Measurements from ENCODE around the gene GPRC5B. TPM values are rescaled to one million over a fixed set of nuclear protein-coding genes. Genes with fewer than 3 reads are reported as not detected.

Gene GPRC5B
- total RNA-seq, 2 experiments from 2014 or later, result 0.22 to 0.55 TPM

- H3K36me3 Mint-ChIP-seq (ENCODE audit: low read depth), result no peaks in the 10 kb centered on the region
- DNase-seq, result no peak
- CTCF ChIA-PET, result no interaction called here
- no peak overlapping the region for H3K4me3 Mint-ChIP-seq
- intact Hi-C loops (cut with micrococcal nuclease), result no loop called here
- H3K9me3 Mint-ChIP-seq, result no peaks in the 10 kb centered on the region
- H3K27me3 Mint-ChIP-seq (ENCODE audit: low read depth), result no peaks in the 10 kb centered on the region
- no peaks in the 10 kb centered on the region for H3K4me1 Mint-ChIP-seq (ENCODE audit: low read depth)
- no peak overlapping the region for H3K27ac Mint-ChIP-seq
Observed at GRCh38 chr16:19851476-19851875, 33.2 kb downstream of the GPRC5B start.

- Mint-ChIP-seq H3K4me1 (ENCODE audit: low read depth) (no peaks in the 10 kb centered on the region), H3K4me3 (no peak overlapping the region), H3K27ac (no peak overlapping the region), H3K27me3 (ENCODE audit: low read depth) (no peaks in the 10 kb centered on the region), H3K9me3 (no peaks in the 10 kb centered on the region), H3K36me3 (ENCODE audit: low read depth) (no peaks in the 10 kb centered on the region)
- CTCF ChIA-PET, result no interaction called here
- DNase-seq, result no peak
- intact Hi-C loops (cut with micrococcal nuclease), result no loop called here
Observed at GRCh38 chr16:19850131-19850817, 34.4 kb downstream of the GPRC5B start.

- no peak overlapping the region for H3K4me3 Mint-ChIP-seq
- no peak overlapping the region for H3K27ac Mint-ChIP-seq
- intact Hi-C loops (cut with micrococcal nuclease), result no loop called here
- CTCF ChIA-PET, result no interaction called here
- H3K27me3 Mint-ChIP-seq (ENCODE audit: low read depth), result no peaks in the 10 kb centered on the region
- DNase-seq, result no peak
- H3K9me3 Mint-ChIP-seq, result no peaks in the 10 kb centered on the region
- no peaks in the 10 kb centered on the region for H3K36me3 Mint-ChIP-seq (ENCODE audit: low read depth)
- H3K4me1 Mint-ChIP-seq (ENCODE audit: low read depth), result no peaks in the 10 kb centered on the region
Observed at GRCh38 chr16:19848756-19849155, 35.9 kb downstream of the GPRC5B start.

- intact Hi-C loops (cut with micrococcal nuclease), result no loop called here
- no peak for DNase-seq
- H3K27ac Mint-ChIP-seq, result no peak overlapping the region
- no peaks in the 10 kb centered on the region for H3K27me3 Mint-ChIP-seq (ENCODE audit: low read depth)
- no peaks in the 10 kb centered on the region for H3K36me3 Mint-ChIP-seq (ENCODE audit: low read depth)
- H3K9me3 Mint-ChIP-seq, result no peaks in the 10 kb centered on the region
- H3K4me3 Mint-ChIP-seq, result no peak overlapping the region
- H3K4me1 Mint-ChIP-seq (ENCODE audit: low read depth), result no peaks in the 10 kb centered on the region
- CTCF ChIA-PET, result no interaction called here
Observed at GRCh38 chr16:19846436-19846835, 38.2 kb downstream of the GPRC5B start.

- no peaks in the 10 kb centered on the region for H3K27me3 Mint-ChIP-seq (ENCODE audit: low read depth)
- CTCF ChIA-PET, result no interaction called here
- no peak overlapping the region for H3K4me3 Mint-ChIP-seq
- no peak overlapping the region for H3K27ac Mint-ChIP-seq
- H3K9me3 Mint-ChIP-seq, result no peaks in the 10 kb centered on the region
- H3K4me1 Mint-ChIP-seq (ENCODE audit: low read depth), result no peaks in the 10 kb centered on the region
- intact Hi-C loops (cut with micrococcal nuclease), result no loop called here
- H3K36me3 Mint-ChIP-seq (ENCODE audit: low read depth), result no peaks in the 10 kb centered on the region
- DNase-seq, result no peak
Observed at GRCh38 chr16:19844945-19845641, 39.6 kb downstream of the GPRC5B start.

- no peak overlapping the region for H3K4me3 Mint-ChIP-seq
- intact Hi-C loops (cut with micrococcal nuclease), result no loop called here
- no peaks in the 10 kb centered on the region for H3K9me3 Mint-ChIP-seq
- CTCF ChIA-PET, result no interaction called here
- no peak overlapping the region for H3K27ac Mint-ChIP-seq
- DNase-seq, result no peak
- no peaks in the 10 kb centered on the region for H3K36me3 Mint-ChIP-seq (ENCODE audit: low read depth)
- no peaks in the 10 kb centered on the region for H3K4me1 Mint-ChIP-seq (ENCODE audit: low read depth)
- no peaks in the 10 kb centered on the region for H3K27me3 Mint-ChIP-seq (ENCODE audit: low read depth)
Observed at GRCh38 chr16:19843371-19843770, 41.3 kb downstream of the GPRC5B start.

- no peaks in the 10 kb centered on the region for H3K36me3 Mint-ChIP-seq (ENCODE audit: low read depth)
- CTCF ChIA-PET, result no interaction called here
- H3K4me3 Mint-ChIP-seq, result no peak overlapping the region
- no peaks in the 10 kb centered on the region for H3K9me3 Mint-ChIP-seq
- no peak overlapping the region for H3K27ac Mint-ChIP-seq
- intact Hi-C loops (cut with micrococcal nuclease), result no loop called here
- no peaks in the 10 kb centered on the region for H3K4me1 Mint-ChIP-seq (ENCODE audit: low read depth)
- DNase-seq, result no peak
- H3K27me3 Mint-ChIP-seq (ENCODE audit: low read depth), result no peaks in the 10 kb centered on the region
Observed at GRCh38 chr16:19842426-19843157, 42.1 kb downstream of the GPRC5B start.

GRCh38 chr16:19841184-19841583, 43.5 kb downstream of the GPRC5B start:
- Mint-ChIP-seq H3K4me1 (ENCODE audit: low read depth) (no peaks in the 10 kb centered on the region), H3K27me3 (ENCODE audit: low read depth) (no peaks in the 10 kb centered on the region), H3K4me3 (no peak overlapping the region), H3K36me3 (ENCODE audit: low read depth) (no peaks in the 10 kb centered on the region), H3K9me3 (no peaks in the 10 kb centered on the region), H3K27ac (no peak overlapping the region)
- CTCF ChIA-PET, result no interaction called here
- intact Hi-C loops (cut with micrococcal nuclease), result no loop called here
- no peak for DNase-seq

- Mint-ChIP-seq H3K4me1 (ENCODE audit: low read depth) (no peaks in the 10 kb centered on the region), H3K27me3 (ENCODE audit: low read depth) (no peaks in the 10 kb centered on the region), H3K27ac (no peak overlapping the region), H3K36me3 (ENCODE audit: low read depth) (no peaks in the 10 kb centered on the region), H3K4me3 (no peak overlapping the region), H3K9me3 (no peaks in the 10 kb centered on the region)
- CTCF ChIA-PET, result no interaction called here
- DNase-seq, result no peak
- intact Hi-C loops (cut with micrococcal nuclease), result no loop called here
Observed at GRCh38 chr16:19840524-19841110, 44.0 kb downstream of the GPRC5B start.

GRCh38 chr16:19837984-19838707, 46.5 kb downstream of the GPRC5B start:
- CTCF ChIA-PET, result no interaction called here
- no peak for DNase-seq
- intact Hi-C loops (cut with micrococcal nuclease), result no loop called here
- no peak overlapping the region for H3K4me3 Mint-ChIP-seq
- H3K27ac Mint-ChIP-seq, result no peak overlapping the region
- H3K27me3 Mint-ChIP-seq (ENCODE audit: low read depth), result no peaks in the 10 kb centered on the region
- no peaks in the 10 kb centered on the region for H3K4me1 Mint-ChIP-seq (ENCODE audit: low read depth)
- H3K36me3 Mint-ChIP-seq (ENCODE audit: low read depth), result no peaks in the 10 kb centered on the region
- H3K9me3 Mint-ChIP-seq, result no peaks in the 10 kb centered on the region

GRCh38 chr16:19837331-19837980, 47.2 kb downstream of the GPRC5B start:
- Mint-ChIP-seq H3K27me3 (ENCODE audit: low read depth) (no peaks in the 10 kb centered on the region), H3K36me3 (ENCODE audit: low read depth) (no peaks in the 10 kb centered on the region), H3K9me3 (no peaks in the 10 kb centered on the region), H3K4me3 (no peak overlapping the region), H3K4me1 (ENCODE audit: low read depth) (no peaks in the 10 kb centered on the region), H3K27ac (no peak overlapping the region)
- CTCF ChIA-PET, result interaction anchor here (0.6 kb wide), 1 partner anchor 335 kb away, joined by 4 read pairs; no protein-coding TSS in a partner anchor
- DNase-seq, result no peak
- intact Hi-C loops (cut with micrococcal nuclease), result no loop called here

- CTCF ChIA-PET, result no interaction called here
- Mint-ChIP-seq H3K4me3 (no peak overlapping the region), H3K4me1 (ENCODE audit: low read depth) (no peaks in the 10 kb centered on the region), H3K9me3 (no peaks in the 10 kb centered on the region), H3K27ac (no peak overlapping the region), H3K27me3 (ENCODE audit: low read depth) (no peaks in the 10 kb centered on the region), H3K36me3 (ENCODE audit: low read depth) (no peaks in the 10 kb centered on the region)
- no peak for DNase-seq
- intact Hi-C loops (cut with micrococcal nuclease), result no loop called here
Observed at GRCh38 chr16:19835968-19836421, 48.7 kb downstream of the GPRC5B start.
